ENCODE results near the gene GRK7.
A peak's percentile ranks its signal among the peaks of the same experiment; 100 is the strongest.

Gene GRK7, protein sequence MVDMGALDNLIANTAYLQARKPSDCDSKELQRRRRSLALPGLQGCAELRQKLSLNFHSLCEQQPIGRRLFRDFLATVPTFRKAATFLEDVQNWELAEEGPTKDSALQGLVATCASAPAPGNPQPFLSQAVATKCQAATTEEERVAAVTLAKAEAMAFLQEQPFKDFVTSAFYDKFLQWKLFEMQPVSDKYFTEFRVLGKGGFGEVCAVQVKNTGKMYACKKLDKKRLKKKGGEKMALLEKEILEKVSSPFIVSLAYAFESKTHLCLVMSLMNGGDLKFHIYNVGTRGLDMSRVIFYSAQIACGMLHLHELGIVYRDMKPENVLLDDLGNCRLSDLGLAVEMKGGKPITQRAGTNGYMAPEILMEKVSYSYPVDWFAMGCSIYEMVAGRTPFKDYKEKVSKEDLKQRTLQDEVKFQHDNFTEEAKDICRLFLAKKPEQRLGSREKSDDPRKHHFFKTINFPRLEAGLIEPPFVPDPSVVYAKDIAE (N-terminal part only)

GRCh38 chr3:141763088-141763750 is at the start of gene GRK7:
GRK7 (plus strand) TSS chr3:141763408; CDS start chr3:141778285, 14,877 bp downstream.
- DNase-seq (ENCODE audit: low read depth) = no peak

DNA sequence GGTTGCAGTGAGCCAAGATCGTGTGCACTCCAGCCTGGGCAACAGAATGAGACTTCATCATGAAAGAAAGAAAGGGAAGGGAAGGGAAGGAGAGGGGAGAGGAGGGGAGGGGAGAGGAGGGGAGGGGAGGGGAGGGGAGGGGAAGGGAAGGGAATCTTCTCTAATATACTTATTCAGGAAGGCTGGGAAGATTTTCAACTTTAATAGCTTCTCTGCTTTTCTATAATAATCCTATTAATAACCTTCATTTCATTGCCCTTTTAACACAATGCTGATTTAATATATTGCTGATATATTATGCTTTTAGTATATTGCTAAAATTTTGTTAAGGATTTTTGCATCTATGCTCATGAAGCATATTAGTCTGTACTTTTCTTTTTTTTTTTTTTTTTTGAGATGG is 48.5 kb upstream of the GRK7 start:
- no peak for DNase-seq (ENCODE audit: low read depth)

DNA sequence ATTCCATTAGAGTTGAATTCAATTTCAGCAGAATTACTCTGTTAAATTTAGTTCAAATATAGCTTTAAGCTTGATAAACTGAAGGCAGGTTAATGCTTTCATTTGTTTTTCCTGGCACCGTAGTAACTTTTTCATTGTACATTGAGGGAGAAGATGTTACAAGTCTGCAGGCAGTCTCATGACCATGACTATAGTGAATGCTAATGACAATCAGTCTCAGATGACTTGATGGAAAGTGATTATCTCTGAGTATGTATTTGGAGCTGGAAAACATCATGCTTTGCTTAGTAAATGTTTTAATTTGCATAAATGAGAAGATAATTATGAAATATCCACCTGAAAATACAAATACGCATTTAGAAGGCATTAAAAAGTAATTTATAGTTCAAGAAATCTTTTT is 41.1 kb upstream of the GRK7 start:
- no peak for DNase-seq (ENCODE audit: low read depth)

DNA sequence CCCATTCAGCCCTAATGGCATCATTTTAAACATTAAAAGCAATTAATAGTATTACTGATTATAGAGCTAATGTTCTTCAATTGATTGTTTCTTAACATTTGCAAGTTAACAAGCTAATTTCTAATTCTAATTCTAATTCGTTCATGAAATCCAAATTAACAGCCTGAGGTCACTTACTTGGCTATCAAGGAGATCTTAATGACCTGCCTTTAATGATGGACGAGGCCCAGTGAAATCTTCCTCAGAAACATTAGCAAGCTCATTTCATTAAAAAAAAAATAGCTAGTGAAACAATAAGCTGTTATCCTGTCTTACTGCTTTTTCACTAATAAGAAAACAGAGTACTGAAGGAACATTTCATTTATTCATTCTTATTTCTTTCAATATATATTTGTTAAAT is 40.6 kb upstream of the GRK7 start:
- DNase-seq (ENCODE audit: low read depth) = no peak

- no peak for DNase-seq (ENCODE audit: low read depth)
These were observed 40.0 kb upstream of the GRK7 start for GRCh38 chr3:141723255-141723654.

GRCh38 chr3:141724186-141724585 is 39.0 kb upstream of the GRK7 start:
- no peak for DNase-seq (ENCODE audit: low read depth)

DNA sequence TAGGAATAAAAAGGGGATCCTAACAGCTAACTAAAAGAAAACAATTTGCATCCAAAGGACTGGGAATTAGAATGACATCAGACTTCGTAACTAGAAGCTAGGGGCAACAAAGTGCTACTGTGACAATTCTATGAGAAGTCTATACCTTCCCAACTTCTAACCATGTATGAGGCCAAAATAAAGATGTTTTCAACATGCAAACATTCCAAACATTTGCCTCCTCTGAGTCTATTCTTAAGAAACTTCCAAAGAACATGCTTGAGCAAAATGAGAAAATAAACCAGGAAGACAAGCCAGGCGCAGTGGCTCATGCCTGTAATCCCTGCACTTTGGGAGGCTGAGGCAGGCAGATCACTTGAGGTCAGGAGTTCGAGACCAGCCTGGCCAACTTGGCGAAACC is 38.2 kb upstream of the GRK7 start:
- no peak for DNase-seq (ENCODE audit: low read depth)

DNA sequence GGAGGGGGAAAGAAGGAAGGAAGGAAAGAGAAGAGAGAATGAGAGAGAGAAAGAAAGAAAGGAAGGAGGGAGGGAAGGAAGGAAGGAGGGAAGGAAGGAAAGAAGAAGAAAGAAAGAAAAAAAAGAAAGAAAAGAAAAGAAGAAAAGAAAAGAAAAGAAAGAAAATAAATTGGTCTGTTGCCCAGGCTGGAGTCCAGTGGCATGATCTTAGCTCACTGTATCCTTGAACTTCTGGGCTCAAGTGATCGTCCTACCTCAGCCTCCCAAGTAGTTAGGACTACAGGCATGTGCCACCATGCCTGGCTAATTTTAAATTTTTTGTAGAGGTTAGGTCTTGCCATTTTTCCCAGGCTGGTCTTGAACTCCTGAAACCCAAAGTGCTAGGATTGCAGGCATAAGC is 36.7 kb upstream of the GRK7 start:
- DNase-seq (ENCODE audit: low read depth) = no peak

DNA sequence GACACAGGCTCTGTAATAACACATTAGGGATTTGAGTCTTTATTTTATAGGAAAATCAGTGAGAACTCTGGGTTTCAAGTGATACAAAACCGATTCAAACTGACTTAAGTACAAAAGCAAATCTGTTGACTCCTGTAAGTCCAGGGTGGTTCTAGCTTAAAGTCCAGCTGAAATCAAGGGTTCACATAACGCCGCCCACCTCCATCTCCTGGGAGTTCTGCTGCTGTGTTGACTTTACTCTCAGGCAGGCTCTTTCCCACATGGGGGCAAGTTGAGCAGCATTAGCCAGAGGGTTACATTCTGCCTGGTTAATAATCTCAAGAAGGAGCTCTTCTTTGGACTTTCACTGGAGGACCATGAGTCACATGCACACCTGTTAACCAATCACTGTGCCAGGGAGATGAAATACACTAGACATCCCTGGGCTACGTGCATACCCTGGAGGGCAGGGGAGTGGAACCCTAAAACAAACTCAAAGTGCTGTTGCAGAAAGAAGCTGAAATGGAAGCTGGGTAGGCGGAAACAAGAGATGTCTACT is 34.8 kb upstream of the GRK7 start:
- DNase-seq (ENCODE audit: low read depth) = no peak

DNA sequence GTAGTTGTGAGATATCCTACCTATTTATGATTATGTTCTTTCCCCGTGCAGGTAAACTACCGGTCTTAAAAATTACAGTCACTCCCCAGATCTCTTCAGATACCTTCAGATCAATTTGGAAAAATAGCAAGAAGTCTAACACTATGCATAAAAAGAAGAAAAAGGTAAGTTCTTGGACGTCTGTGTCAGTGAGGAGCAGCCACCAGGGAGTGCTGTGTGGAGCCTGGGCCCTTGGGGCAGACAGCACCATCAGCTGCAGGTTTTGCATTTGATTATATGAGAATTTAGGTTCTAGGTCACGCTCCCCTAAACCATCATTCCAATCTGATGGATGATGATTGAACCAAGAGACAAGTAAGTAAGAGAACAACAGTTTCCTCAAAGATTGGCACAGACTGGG is 34.0 kb upstream of the GRK7 start:
- no peak for DNase-seq (ENCODE audit: low read depth)

GRCh38 chr3:141735176-141735575 is 28.0 kb upstream of the GRK7 start:
- DNase-seq (ENCODE audit: low read depth) = no peak

GRCh38 chr3:141735770-141736465 is 27.3 kb upstream of the GRK7 start:
- DNase-seq (ENCODE audit: low read depth) = no peak

GRCh38 chr3:141737093-141737492 is 26.1 kb upstream of the GRK7 start:
- DNase-seq (ENCODE audit: low read depth) = no peak

GRCh38 chr3:141737678-141738021 is 25.6 kb upstream of the GRK7 start:
- no peak for DNase-seq (ENCODE audit: low read depth)

DNA sequence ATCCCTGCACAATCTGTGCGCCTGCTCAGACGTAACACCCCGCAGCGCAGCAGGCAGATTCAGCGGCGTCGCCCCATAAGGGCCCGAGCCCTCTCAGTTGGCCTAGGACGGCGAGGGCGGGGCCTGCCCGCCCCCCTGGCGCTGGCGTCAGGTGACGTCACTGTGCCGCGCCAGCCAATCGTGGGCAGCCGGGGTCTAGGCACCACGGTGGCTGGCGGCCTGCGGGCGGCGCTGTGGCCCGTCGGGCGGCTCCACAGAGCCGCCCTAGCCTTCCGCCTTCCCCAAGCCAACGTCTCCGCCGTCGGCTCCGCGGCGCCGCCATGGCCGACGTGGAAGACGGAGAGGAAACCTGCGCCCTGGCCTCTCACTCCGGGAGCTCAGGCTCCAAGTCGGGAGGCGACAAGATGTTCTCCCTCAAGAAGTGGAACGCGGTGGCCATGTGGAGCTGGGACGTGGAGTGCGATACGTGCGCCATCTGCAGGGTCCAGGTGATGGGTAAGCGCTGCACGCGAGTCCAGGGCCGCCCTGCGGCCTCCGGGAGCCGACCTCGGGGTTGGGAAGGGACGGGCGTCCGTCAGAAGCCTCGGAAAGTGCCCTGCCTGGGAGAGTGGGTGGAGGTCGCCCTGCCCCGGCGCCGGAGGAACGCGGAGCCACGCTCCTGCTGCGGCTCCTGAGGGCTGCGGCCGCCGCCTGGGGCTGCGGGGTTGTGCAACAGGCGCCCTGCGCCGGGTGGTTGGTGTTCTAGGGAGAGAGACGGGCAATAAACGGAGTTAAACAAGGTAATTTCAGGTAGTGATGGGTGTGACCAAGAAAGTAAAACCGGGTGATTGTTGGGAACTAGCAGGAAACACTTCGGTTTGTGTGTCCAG is 25.0 kb upstream of the GRK7 start, which contains the start of gene RNF7:
Gene RNF7, plus strand, starts transcription at position 277 of the 869 bp plus-strand sequence. Its CDS starts 44 bp downstream, at position 321.
- DNase-seq (ENCODE audit: low read depth) = peak; percentile 96

GRCh38 chr3:141738891-141739363 is 24.3 kb upstream of the GRK7 start:
- DNase-seq (ENCODE audit: low read depth) = no peak

DNA sequence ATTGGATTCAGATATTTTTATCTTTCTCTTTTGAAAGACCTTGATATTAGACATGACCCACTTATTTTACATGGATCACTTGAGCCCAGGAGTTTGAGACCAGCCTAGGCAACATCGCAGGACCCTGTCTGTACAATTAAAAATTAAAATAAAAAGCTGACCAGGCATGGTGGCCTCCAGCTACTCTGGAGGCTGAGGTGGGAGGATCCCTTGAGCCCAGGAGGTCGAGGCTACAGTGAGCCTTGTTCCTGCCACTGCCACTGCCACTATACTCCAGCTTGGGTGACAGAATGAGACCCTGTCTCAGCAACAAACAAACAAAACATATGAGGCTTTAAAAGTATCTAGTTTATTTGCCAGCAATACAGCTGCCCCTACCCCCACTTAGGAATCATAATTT is 23.5 kb upstream of the GRK7 start:
- no peak for DNase-seq (ENCODE audit: low read depth)

DNA sequence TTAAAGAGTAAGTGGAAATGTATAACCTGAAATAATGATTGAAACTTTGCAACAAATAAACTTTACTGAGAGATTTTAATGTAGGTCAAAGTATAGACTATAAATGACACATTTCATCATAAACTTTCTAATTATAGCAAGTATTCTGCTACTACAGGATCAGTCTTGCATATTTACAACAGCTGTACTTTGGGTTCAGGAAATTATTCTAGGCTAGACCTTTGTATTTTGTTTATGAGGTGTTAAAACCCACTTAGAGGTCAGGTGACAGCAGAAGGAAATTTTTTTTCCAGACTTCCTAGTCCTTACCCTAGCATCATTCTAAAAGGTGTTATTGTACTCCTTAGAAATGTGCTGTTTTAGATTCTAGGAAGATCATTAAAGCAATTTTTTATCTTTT is 22.9 kb upstream of the GRK7 start:
- no peak for DNase-seq (ENCODE audit: low read depth)

GRCh38 chr3:141743305-141743704 is 19.9 kb upstream of the GRK7 start:
- no peak for DNase-seq (ENCODE audit: low read depth)

GRCh38 chr3:141746962-141747361 is 16.2 kb upstream of the GRK7 start:
- no peak for DNase-seq (ENCODE audit: low read depth)

DNA sequence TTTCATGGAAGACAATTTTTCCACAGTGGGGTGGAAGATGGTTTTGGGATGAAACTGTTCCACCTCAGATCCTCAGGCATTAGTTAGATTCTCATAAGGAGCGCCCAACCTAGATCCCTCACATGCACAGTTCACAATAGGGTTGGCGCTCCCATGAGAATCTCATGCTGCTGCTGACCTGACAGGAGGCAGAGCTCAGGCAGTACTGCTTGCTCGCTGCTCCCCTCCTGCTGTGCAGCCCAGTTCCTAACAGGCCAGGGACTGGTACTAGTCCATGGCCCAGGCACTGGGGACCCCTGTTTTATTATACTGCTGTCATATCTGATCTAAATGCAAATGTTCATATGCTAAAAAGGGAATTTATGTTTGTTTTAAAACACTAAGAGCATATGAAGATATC is 9.8 kb upstream of the GRK7 start:
- DNase-seq (ENCODE audit: low read depth) = no peak
